Hindlimb muscle (tissue), 1 donor: Measurements from ENCODE around the gene SHQ1. TPM values are rescaled to one million over a fixed set of nuclear protein-coding genes. Genes with fewer than 3 reads are reported as not detected.
"Not testable (repeated sequence)": the region's sequence is repeated elsewhere in the genome, so short reads cannot be mapped to it uniquely, and the experiment has no call there.

Experiments used
- DNase-seq: peaks from one replicate; pipeline ENCODE4 v3.0.0-alpha.2; 2013
- polyA plus RNA-seq: library from polyadenylated mRNA; unstranded; fragments of 120-200 nt; gene quantifications from one replicate; pipeline ENCODE4 v1.2.1, GENCODE V29; 2013; ENCODE audit not compliant: insufficient read length

The SHQ1 gene
- polyA plus RNA-seq, 1 donor, result 11.6 TPM

DNA sequence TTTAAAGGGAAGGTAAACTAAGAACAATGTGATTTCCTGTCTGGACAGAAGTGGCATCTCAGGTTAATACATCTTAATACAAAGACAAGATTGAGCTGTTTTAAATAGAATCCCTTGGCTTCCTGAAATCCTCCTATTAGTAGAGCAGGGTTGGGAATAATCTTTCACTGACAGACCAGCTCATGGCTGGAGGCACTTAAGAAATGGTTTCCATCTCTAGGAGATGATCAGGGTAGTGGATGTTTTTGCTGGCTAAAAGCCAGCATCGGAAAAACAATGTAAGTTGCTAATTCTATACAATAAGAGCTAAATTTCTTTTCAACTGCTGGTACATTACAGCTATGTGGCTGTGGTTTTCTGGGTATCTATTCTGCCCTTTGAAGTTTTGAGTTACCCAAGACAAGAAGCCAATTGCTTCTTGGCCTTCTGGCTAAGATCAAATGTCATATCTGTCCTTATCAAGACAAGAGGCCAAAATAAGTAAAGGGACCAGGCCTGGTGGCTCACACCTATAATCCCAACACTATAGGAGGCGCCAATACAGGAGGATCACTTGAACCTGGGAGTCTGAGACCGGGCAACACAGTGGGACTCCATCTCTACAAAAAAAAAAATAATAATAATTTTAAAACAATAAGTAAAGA lies 49.6 kb downstream of the SHQ1 start:
- DNase-seq, result no peak

DNA sequence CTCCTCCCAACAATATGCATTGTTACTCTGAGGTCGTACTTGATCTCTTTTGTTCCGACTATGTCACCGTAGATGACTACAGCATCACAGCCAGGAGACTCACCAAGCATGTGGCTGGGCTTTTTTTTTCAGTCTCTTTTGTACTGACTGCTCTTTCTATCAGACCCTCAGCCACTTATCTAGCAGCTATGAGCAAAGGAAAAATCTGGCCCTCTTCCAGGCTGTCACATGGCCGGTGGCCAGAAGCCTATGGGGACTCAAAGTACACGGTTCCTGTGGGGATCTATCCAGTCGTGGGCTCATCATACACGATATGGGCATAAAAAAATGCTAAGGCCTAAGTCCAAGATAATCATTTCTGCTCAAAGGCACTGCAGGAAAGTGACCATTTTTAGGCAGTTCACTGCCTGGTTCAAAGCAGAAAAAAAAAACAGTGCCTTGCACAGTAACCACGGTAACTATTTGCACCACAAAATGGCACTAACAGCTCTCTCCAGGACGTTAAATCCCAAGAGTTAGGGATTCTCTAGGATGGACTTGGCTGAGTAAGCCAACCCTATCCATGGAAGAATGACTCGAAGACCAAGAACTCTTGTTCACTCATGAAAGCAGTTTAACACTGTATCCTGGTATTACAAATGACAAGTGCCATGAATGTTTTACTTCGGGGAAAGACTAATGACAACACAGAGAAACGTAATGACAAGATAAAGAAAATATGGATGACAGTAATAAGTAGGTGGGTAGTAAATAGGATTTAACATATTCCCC lies 50.3 kb downstream of the SHQ1 start:
- DNase-seq, result no peak

DNA sequence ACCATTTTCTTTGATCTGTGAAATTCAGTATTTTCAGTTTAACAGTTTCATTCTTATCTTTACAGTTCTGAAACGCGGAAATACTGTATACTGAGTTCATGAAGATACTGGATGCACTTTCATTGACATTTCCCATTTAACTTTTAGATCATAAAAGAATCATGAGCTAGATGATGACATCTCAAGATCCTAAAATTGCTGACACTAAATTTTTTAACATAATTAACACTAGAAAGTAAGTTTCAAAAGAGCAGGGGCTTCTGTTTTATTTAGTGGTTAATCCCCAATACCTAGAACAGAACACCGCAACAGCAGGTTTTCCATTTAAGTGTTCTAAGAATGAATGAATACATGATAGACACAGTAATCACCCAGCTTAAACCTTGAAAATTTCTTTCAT lies 54.2 kb downstream of the SHQ1 start:
- DNase-seq, result no peak

DNA sequence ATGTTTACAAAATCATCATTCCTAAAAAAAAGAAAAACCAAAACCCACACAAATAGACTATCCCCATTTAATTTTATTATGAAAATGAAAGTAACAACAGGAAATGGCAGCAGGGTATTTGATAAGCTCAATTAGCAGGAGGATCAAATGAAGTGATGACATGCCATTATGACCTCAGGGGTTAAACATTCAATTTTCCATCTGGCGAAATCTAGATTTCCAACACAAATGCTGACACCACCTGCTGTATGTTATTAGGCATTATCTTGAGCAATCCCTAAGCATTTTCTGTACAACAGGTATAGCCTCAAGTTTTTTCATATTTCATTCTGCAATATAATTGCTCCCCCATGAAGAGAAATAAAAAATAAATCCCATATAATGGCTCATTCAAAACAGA lies 57.1 kb downstream of the SHQ1 start:
- DNase-seq, result no peak

DNA sequence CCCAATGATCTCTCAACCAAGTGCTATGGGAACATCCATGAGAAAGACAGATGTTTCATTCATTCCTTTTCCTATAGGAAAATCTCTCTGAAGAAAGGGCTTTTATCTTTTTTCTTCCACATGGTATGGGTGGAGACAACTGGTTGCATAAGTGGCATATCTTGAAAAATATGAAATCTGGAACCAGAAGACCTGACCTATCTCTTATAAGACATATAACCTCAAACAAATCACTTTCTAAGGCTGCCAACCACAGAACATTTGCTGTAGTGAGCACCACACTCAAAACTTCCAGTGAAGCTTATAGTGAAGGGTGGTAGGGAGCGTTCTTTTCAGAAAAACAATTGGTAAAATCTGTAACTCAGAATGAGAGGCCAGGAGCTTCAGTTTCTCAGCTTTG lies 58.5 kb downstream of the SHQ1 start:
- DNase-seq, result no peak

DNA sequence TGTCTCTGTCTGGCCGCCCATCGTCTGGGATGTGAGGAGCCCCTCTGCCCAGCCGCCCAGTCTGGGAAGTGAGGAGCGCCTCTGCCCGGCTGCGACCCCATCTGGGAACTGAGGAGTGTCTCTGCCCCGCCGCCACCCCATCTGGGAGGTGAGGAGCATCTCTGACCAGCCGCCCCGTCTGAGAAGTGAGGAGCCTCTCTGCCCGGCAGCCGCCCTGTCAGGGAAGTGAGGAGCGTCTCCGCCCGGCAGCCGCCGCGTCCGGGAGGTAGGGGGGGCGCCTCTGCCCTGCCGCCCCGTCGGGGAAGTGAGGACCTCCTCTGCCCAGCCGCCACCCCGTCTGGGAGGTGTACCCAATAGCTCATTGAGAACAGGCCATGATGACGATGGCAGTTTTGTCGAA lies 60.0 kb downstream of the SHQ1 start:
- not testable (repeated sequence) for DNase-seq

DNA sequence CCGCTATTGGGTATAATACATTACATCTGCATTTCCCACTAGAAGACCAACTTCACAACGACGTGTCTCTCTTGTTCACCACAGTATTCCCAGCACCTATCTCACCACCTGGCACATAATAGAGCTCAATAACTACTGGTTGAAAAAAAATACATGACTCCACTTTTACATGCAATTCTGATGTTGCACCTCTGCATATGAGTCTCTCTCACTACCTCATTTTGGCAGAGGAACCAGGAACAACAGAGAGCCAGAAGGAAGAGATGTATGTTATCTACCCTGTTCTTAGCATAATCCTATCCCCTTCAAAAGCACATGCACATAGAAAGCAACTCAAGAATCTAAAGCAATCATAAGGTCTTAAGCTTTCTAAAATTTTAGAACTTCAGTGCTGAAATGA lies 61.6 kb downstream of the SHQ1 start:
- no peak for DNase-seq

GRCh38 chr3:72784226-72784625 lies 64.0 kb downstream of the SHQ1 start:
- no peak for DNase-seq

- DNase-seq, result no peak
These were observed 65.7 kb downstream of the SHQ1 start for GRCh38 chr3:72782521-72782920.

DNA sequence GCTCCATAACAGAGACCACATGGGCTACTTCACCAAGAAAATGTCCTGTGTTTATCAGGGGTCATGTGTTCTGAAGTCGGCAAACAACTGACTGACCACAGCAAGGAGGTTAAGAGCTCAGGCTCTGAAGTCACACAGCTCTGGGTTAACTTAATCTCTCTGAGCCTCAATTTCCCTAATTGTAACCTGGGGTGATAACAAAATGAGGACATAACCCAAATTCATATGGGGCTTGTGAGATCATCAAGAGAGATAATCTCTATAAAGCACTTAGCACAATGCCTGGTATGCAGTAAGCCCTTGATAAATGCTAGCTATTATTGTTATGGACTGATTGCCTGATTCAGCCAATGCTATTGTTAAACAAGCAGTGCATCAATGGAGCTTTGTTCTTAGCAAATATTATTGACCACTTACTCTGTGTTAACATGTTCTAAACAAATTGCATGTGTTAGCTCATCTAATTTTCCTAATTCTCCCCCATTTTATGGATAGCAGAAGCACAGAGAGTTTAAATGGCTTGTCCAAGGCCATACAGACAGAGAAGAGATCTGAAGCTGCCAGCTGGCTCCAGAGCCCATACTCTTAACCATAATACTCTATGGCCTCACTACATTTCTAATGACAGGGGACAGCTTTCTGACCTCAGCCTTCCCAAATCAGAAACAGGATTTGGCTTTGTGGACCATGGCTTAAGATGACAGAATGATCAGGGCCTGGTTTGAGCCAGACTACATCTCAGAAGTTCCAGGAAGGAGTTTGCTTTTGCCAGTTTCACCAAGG lies 78.3 kb downstream of the SHQ1 start:
- DNase-seq, result no peak

- no peak for DNase-seq
These were observed 79.3 kb downstream of the SHQ1 start for GRCh38 chr3:72768936-72769335.

DNA sequence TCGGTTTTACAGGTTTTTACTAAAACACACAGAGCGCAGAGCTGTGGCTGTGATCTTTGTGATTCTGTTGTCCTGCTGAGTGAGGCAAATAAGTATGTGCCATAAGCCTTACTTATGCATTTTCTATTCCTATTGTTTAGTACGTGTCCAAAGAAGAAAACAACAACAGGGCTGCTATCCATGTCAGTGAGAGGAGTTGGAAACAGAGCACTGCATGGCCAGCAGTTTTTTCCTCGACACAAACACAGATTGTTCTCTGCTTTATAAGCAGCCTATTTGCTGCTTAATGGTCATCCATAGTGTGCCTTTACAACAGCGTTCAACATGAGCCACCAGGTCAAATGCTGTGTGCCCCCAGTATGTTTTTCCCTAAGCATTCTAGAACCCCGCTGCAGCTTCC lies 79.8 kb downstream of the SHQ1 start:
- no peak for DNase-seq

DNA sequence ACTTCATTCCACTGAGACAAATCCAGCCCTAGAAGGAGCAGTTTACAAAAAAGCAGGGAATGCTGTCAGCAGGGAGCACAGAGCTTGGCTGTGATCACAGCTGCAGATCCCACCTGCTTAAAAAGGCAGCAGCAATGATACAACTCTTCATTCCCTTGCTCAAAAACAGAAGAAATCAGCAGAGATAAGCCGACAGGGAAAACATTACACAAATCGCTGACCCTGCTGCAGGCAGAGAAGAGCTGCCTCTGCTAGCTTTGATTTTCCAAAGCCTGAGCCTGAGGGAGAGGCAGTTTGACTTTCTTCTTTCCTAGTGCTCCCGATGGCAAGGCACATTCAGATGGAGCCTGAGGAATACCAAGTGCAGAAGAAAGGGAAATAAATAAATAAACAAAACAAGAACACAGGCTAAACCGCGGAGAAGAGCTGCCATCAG lies 80.2 kb downstream of the SHQ1 start:
- DNase-seq, result no peak

DNA sequence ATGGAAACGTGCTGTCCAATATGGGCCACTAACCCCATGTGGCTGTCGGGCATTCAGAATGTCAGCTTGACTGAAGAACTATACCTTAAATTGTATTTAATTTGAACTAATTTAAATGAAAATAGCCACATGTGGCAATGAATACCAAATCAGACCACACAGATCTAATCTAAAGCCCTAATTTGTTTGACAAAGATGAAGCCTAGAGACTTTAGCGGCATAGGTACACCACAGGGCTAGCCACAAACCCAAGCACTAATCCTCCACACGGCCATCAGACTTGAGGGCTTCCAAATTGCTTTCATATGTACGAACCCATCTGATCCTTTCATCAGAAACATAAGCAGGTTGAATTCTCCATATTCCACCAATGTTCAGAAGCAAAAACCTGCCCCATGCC lies 81.4 kb downstream of the SHQ1 start:
- no peak for DNase-seq

GRCh38 chr3:72763751-72764440 lies 84.3 kb downstream of the SHQ1 start:
- DNase-seq, result no peak

DNA sequence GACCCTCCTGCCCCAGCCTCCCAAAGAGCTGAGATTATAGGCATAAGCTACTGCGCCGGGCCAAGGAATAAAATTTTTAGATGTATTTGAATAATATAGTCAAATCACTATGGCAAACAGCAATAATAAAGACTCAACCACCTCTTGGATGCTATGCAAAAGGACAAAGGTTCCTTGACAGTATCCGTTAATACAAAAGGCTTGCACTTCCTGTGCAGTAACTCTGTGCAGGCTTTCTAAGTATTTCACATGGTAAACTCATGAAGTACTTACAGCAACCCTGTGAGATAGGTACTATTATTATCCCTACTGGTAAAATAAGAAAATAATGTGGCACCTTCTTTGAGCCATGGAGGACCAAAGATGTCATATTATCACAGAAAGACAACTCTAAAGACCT lies 86.8 kb downstream of the SHQ1 start:
- DNase-seq, result no peak

GRCh38 chr3:72760225-72760624 lies 88.0 kb downstream of the SHQ1 start:
- DNase-seq, result no peak

GRCh38 chr3:72756900-72757299 lies 91.3 kb downstream of the SHQ1 start:
- no peak for DNase-seq

GRCh38 chr3:72754582-72754981 lies 93.7 kb downstream of the SHQ1 start:
- DNase-seq, result no peak

DNA sequence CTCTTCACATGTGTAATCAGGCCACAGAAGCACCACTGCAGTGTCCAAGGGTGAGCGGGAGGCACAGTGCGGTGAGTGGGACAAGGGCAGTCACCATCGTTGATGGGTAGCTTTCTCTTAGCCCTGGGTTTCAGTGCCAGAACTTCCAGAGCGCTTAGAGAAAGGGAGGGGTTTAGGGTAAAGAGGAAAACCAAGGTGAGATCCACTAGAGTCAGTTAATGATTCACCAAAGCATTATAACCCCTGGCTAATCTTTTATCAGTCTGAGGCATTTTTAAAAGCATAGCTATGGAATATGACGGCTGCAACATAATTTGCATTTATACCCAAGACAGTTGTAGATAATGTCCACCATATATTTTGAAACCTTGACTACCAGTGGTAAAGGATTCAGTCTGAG lies 94.8 kb downstream of the SHQ1 start:
- DNase-seq, result no peak

DNA sequence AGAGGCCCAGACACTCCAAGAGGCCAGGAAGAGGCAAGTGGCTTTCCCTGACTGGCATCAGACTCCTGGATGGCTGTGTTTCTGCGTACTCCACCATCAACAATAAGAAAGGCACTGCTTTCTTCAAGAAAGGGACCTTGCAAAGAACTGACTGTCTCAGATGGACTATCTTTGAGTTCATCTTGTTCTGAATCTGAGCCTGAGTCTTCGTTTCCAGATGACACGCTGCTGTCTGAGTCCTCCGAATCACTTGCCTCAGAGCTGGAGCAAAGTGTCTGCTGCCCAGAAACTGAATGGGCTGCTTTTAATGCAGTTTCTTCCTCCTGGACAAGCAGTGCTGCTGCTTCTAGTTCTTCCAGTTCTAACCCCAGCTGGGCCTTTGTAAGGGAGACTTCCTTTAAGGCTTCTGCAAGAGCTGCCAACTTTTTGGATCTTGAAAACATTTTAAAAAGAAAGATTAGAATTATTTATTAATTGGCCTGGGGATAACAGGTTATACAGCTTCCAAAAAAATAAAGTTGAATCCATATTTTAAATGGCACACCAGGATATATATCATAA lies 97.8 kb downstream of the SHQ1 start:
- no peak for DNase-seq

DNA sequence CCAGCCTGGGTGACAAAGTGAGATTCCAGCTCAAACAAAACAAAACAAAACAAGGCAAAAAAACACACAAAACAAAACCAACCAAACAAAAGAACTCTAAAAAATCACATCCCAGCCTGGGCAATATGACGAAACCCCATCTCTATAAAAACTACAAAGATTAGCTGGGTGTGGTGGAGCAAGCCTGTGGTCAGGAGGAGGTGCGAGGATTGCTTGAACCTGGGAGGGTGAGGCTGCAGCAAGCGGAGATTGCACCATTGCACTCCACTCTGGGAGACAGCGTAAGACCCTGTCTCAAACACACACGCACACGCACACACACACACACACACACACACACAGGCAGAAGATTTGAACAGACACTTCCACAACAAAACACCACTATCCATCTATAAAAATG lies 99.6 kb downstream of the SHQ1 start:
- no peak for DNase-seq
